OCI-LY3 (cell line): ENCODE results near the gene KAT8.

ENCODE experiments used
- H2AFZ ChIP-seq: fragments of 200-600, 300-600 bp; shearing (Covaris generic); 2 replicates; pipeline ENCODE4 v1.6.0; 2014; ENCODE audit warnings: antibody characterized with exemption, low read depth, low read length
- H3K27ac ChIP-seq: fragments of 200-600, 300-600 bp; sonication (generic); 2 replicates; pipeline ENCODE4 v1.5.1; 2014; ENCODE audit warnings: mild to moderate bottlenecking, low read length, moderate library complexity, mixed read lengths
- H3K27me3 ChIP-seq: fragments of 200-600, 300-600 bp; sonication (generic); 2 replicates; pipeline ENCODE4 v1.6.1; 2014; ENCODE audit warnings: low read depth, low read length, mixed read lengths
- H3K36me3 ChIP-seq: fragments of 200-600, 300-600 bp; sonication (generic); replicated peaks from 2 replicates; pipeline ENCODE3; 2014; ENCODE audit warnings: low read depth, low read length, mixed read lengths
- H3K4me1 ChIP-seq: fragments of 300-600, 200-600 bp; sonication (generic); 2 replicates; pipeline ENCODE4 v1.6.1; 2014; ENCODE audit warnings: low read length, mixed read lengths
- H3K4me2 ChIP-seq: fragments of 200-600, 300-600 bp; sonication (generic); 2 replicates; pipeline ENCODE4 v1.6.1; 2014; ENCODE audit warnings: low read length, mixed read lengths
- H3K4me3 ChIP-seq: fragments of 300-600, 200-600 bp; sonication (generic); 2 replicates; pipeline ENCODE4 v1.5.1; 2014; ENCODE audit warnings: antibody characterized with exemption, mild to moderate bottlenecking, low read length, moderate library complexity
- H3K79me2 ChIP-seq: fragments of 300-600, 200-600 bp; shearing (Covaris generic); 2 replicates; pipeline ENCODE4 v1.6.1; 2014; ENCODE audit warnings: mild to moderate bottlenecking, low read length, mixed read lengths
- H3K9ac ChIP-seq: fragments of 300-600, 200-600 bp; shearing (Covaris generic); 2 replicates; pipeline ENCODE4 v1.6.0; 2014; ENCODE audit warnings: mild to moderate bottlenecking, low read length, moderate library complexity
- H3K9me3 ChIP-seq: fragments of 200-600, 300-600 bp; shearing (Covaris generic); 2 replicates; pipeline ENCODE4 v1.6.1; 2014; ENCODE audit warnings: low read length, mixed read lengths; ENCODE audit not compliant: insufficient read depth
- H4K20me1 ChIP-seq: fragments of 200-600, 300-600 bp; sonication (generic); 2 replicates; pipeline ENCODE4 v1.6.1; 2016; ENCODE audit warnings: low read length, mixed read lengths; ENCODE audit not compliant: insufficient read depth
- EZH2phosphoT487 ChIP-seq: fragments of 200-600 bp; shearing (Covaris generic); IDR thresholded peaks from 2 replicates; pipeline ENCODE4 v1.6.1; 2018; ENCODE audit warnings: antibody characterized with exemption, mixed run types, low read depth
- TF ChIP-seq, protein P1 (sequence below): fragments of 200-600, 300-600 bp; sonication (generic); IDR thresholded peaks from 2 replicates; pipeline ENCODE4 v1.5.1; 2014; ENCODE audit warnings: antibody characterized with exemption, low read length, low read depth

Gene KAT8

DNA sequence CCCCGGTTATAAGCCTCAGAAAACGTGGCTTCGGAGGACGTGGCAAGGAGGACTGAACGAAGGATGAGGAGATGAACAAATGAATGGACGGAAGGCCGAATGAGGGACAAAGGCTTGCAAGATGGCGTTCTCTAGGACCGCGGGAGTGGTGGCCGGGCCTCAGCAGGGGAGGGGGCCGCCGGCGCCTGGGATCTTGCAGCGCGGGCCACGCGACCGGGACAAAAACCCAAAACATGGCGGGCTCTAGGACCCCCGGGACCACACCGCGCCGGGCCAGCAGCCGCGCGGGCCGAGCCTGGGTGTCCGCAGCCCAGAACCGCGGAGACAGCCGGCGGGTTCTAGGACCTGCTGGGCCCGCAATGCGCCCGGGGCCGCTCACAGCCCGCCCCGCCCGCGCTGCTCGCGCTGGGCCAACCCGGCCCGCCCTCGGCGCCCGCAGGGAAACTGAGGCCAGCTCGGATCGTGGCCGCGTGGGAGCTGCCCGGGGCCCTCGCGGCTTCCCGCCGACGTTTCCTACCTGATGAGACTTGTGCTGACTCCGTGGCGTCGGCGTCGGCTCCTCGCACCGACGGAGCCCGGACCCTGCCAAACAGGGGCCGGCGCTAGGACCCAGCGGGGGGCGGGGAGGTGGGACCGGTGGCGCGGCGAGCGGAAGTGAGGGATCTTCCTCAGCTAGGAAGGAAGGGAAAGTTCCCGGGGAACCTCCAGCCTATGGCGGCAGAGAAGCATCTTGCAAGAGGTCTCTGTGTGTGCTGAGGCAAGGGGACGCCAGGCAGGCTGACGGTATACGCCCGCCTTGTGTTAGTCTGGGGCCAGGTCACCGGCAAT lies 44.1 kb upstream of the KAT8 start:
- peak overlapping the region; percentile 83 for H3K27ac ChIP-seq
- H3K9ac ChIP-seq: peak overlapping the region; percentile 96
- peaks cover 71% of the 10 kb centered on the region for H3K79me2 ChIP-seq
- peaks cover 12% of the 10 kb centered on the region for H3K36me3 ChIP-seq
- H3K4me2 ChIP-seq: peak overlapping the region; percentile 98
- H3K4me3 ChIP-seq: peak overlapping the region; percentile 99
- H4K20me1 ChIP-seq: no peaks in the 10 kb centered on the region
- H3K9me3 ChIP-seq: no peaks in the 10 kb centered on the region
- TF ChIP-seq, protein P1, sequence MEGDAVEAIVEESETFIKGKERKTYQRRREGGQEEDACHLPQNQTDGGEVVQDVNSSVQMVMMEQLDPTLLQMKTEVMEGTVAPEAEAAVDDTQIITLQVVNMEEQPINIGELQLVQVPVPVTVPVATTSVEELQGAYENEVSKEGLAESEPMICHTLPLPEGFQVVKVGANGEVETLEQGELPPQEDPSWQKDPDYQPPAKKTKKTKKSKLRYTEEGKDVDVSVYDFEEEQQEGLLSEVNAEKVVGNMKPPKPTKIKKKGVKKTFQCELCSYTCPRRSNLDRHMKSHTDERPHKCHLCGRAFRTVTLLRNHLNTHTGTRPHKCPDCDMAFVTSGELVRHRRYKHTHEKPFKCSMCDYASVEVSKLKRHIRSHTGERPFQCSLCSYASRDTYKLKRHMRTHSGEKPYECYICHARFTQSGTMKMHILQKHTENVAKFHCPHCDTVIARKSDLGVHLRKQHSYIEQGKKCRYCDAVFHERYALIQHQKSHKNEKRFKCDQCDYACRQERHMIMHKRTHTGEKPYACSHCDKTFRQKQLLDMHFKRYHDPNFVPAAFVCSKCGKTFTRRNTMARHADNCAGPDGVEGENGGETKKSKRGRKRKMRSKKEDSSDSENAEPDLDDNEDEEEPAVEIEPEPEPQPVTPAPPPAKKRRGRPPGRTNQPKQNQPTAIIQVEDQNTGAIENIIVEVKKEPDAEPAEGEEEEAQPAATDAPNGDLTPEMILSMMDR: no peak
- no peak for TF ChIP-seq EZH2phosphoT487
- H2AFZ ChIP-seq: peak overlapping the region; percentile 82
- peaks cover 16% of the 10 kb centered on the region for H3K4me1 ChIP-seq
- H3K27me3 ChIP-seq: no peaks in the 10 kb centered on the region

DNA sequence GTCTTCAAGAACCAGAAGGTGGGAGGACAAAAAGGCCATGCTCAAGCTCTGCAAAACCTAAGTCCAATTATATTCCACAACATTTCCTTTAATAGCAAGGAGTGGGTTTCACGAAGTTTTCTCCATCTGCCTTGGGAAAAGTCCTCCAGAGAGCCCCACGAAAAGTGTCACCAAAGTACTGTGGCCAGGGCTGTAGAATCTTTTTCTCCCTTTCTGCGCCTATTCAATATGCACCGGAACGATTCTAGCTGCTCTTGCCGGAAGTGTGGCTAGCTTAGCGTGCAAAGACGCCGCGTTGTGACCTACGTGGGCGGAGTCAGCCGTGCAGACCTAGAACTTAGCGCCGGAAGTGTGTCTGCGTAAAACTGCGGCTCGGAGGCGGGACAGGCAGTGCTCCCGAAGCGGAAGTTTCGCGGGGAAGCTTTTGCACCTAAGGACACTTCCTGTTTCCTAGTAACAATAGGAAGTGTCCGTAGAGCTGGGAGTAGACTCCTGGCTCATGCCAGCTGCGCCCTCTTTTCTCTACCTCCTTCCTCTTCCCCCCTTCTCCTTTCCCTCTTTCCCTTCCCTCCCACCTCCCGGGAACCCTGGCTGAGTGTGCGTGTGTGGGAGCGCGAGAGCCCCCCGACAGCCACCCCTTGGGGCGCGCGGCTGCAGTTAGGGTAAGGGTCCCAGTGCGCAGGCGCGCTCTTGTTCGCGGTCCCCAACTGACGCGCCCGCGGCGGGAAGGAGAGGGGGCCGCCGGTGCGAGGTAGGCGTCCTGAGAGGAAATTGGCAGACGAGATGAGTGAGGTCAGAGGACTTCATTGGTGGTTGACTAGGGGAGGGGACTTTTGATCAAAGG lies 43.3 kb upstream of the KAT8 start, which contains the start of the genes ZNF646 and ZNF668:
Gene ZNF646 (plus strand): TSS at position 453 of the 844 bp plus-strand sequence. CDS start 1,903 bp downstream, outside the sequence.
Gene ZNF668 (minus strand): TSS at position 271 of the 844 bp plus-strand sequence. CDS start 9,781 bp downstream, outside the sequence.
- no peaks in the 10 kb centered on the region for H3K27me3 ChIP-seq
- peak within 1 kb of the TSS; percentile 83 for H3K27ac ChIP-seq
- H2AFZ ChIP-seq: peak within 1 kb of the TSS; percentile 82
- peaks cover 65% of the 10 kb centered on the region for H3K79me2 ChIP-seq
- TF ChIP-seq, protein P1: no peak
- TF ChIP-seq EZH2phosphoT487: no peak
- H3K4me3 ChIP-seq: peak within 1 kb of the TSS; percentile 99
- peaks cover 16% of the 10 kb centered on the region for H3K4me1 ChIP-seq
- H3K36me3 ChIP-seq: peaks cover 17% of the 10 kb centered on the region
- H3K9me3 ChIP-seq: no peaks in the 10 kb centered on the region
- 0 out of 2 replicates have a peak, but pooled peaks cover 3% of the 10 kb centered on the region for H4K20me1 ChIP-seq
- H3K9ac ChIP-seq: peak within 1 kb of the TSS; percentile 96
- peak within 1 kb of the TSS; percentile 98 for H3K4me2 ChIP-seq

DNA sequence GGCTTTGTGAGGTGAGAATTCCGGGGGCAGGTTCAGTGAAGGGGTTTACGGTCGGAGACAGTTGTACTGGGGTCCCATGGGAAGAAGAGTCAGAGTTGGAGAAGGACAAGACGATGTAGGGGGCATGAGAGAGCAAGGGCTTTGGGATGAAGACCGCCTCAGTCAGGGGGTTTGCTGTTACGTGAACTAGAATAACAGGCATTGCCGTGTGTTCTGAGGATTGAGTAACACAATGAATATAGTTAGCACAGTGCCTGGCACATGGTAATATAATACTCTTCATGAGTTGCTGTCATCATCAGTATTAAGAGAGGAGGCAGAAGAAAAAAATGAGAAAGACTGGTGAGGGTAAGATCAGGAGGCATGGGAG lies 42.7 kb upstream of the KAT8 start:
- H3K79me2 ChIP-seq: peaks cover 61% of the 10 kb centered on the region
- H3K4me2 ChIP-seq: peak overlapping the region; percentile 81
- peaks cover 16% of the 10 kb centered on the region for H3K4me1 ChIP-seq
- no peaks in the 10 kb centered on the region for H3K27me3 ChIP-seq
- H3K9me3 ChIP-seq: no peaks in the 10 kb centered on the region
- H3K9ac ChIP-seq: peak overlapping the region; percentile 89
- H3K4me3 ChIP-seq: peak overlapping the region; percentile 99
- 0 out of 2 replicates have a peak, but pooled peaks cover 3% of the 10 kb centered on the region for H4K20me1 ChIP-seq
- H3K36me3 ChIP-seq: peaks cover 18% of the 10 kb centered on the region
- peak overlapping the region; percentile 71 for H3K27ac ChIP-seq
- H2AFZ ChIP-seq: peak overlapping the region; percentile 37; the same call in 1 of the 2 replicates
- no peak for TF ChIP-seq EZH2phosphoT487
- TF ChIP-seq, protein P1: no peak

DNA sequence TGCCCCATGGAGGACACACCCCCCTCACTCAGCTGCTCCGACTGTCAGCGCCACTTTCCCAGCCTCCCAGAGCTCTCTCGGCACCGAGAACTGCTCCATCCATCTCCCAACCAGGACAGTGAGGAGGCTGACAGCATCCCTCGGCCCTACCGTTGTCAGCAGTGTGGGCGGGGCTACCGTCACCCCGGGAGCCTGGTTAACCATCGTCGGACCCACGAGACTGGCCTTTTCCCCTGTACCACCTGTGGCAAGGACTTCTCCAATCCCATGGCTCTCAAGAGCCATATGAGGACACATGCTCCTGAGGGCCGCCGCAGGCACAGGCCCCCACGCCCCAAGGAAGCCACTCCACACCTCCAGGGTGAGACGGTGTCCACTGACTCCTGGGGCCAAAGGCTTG lies 41.1 kb upstream of the KAT8 start:
- Histone ChIP-seq H3K27me3 (no peaks in the 10 kb centered on the region), H3K4me3 (no peak overlapping the region), H3K9ac (no peak overlapping the region), H3K4me1 (peaks cover 16% of the 10 kb centered on the region), H3K36me3 (peaks cover 30% of the 10 kb centered on the region), H3K27ac (no peak overlapping the region), H4K20me1 (0 out of 2 replicates have a peak, but pooled peaks cover 3% of the 10 kb centered on the region), H3K79me2 (peaks cover 52% of the 10 kb centered on the region), H2AFZ (no peak overlapping the region), H3K4me2 (no peak overlapping the region), H3K9me3 (no peaks in the 10 kb centered on the region)
- TF ChIP-seq EZH2phosphoT487: no peak
- TF ChIP-seq, protein P1: no peak
